GM12878 (cell line): Measurements from ENCODE around the gene PLXNA2. TPM values are rescaled to one million over a fixed set of nuclear protein-coding genes. Genes with fewer than 3 reads are reported as not detected.

Experiments
- ATAC-seq: fragments of 200-7000 bp; cut with Tn5 transposase; 3 replicates; pipeline ENCODE4 v1.9.1; 2020; ENCODE audit warnings: mild to moderate bottlenecking, moderate library complexity
- BruUV-seq: library from RNA; stranded (reverse); fragments of 400-500 nt; replicated peaks from 2 replicates; lab custom pipeline; 2021; lab: Mats Ljungman, UMichigan
- CTCF ChIA-PET: fragments of 300-600 bp; sonication (Branson Sonifier 250); formaldehyde crosslinking; extraction: SDS; loops from one replicate; lab custom pipeline; 2021; ENCODE audit warnings: inconsistent platforms; lab: Yijun Ruan, JAX
- POLR2A ChIA-PET: fragments of 350-600 bp; formaldehyde crosslinking; extraction: SDS; loops from one replicate; lab custom pipeline; 2021; ENCODE audit warnings: inconsistent platforms; lab: Charles Lee
- RAD21 ChIA-PET: fragments of 300-600 bp; sonication (Branson Sonifier 250); formaldehyde crosslinking; loops from one replicate; lab custom pipeline; 2023; ENCODE audit warnings: antibody characterized with exemption; ENCODE audit not compliant: unreplicated experiment; lab: Charles Lee
- SMC1A ChIA-PET: fragments of 300-600 bp; sonication (Branson Sonifier 250); formaldehyde crosslinking; loops from one replicate; lab custom pipeline; 2023; ENCODE audit not compliant: unreplicated experiment, uncharacterized antibody; lab: Charles Lee
- DNase-seq: peaks from one replicate; pipeline ENCODE4 v3.0.0-alpha.2; 2011; ENCODE audit warnings: low read depth, low spot score
- FAIRE-seq: peaks from 3 replicates; lab custom pipeline; 2011; peaks lifted over from hg19 to GRCh38; lab: Jason Lieb, UNC
- H2AFZ ChIP-seq: 2 replicates; pipeline ENCODE4 v1.6.0; 2011; ENCODE audit warnings: low read depth, low read length, control low read depth; ENCODE audit not compliant: control insufficient read depth
- H3K27ac ChIP-seq: 2 replicates; pipeline ENCODE4 v1.5.1; 2011; ENCODE audit warnings: control low read depth; ENCODE audit not compliant: control insufficient read depth, insufficient read depth
- H3K27me3 ChIP-seq, 2 experiments: replicated peaks in 1 of 2; 2 replicates each; pipeline versions ENCODE4 v1.6.0 to v1.6.1; 2011; ENCODE audit warnings: low read length in 1 of 2; ENCODE audit not compliant: control insufficient read depth in 2 of 2, insufficient read depth in 2 of 2
- H3K36me3 ChIP-seq, 2 experiments: 2 replicates each; pipeline ENCODE4 v1.5.1; 2011; ENCODE audit warnings: low read length in 1 of 2; ENCODE audit not compliant: control insufficient read depth in 2 of 2, insufficient read depth in 2 of 2
- H3K4me1 ChIP-seq: 2 replicates; pipeline ENCODE4 v1.6.1; 2011; ENCODE audit warnings: mild to moderate bottlenecking, low read length, moderate library complexity, mixed read lengths; ENCODE audit not compliant: control insufficient read depth, insufficient read depth
- H3K4me2 ChIP-seq: 2 replicates; pipeline ENCODE4 v1.6.0; 2011; ENCODE audit warnings: control low read depth; ENCODE audit not compliant: control insufficient read depth, insufficient read depth
- H3K4me3 ChIP-seq: fragments of 200-600 bp; sonication (generic); 2 replicates; pipeline ENCODE4 v1.5.1; 2016
- H3K79me2 ChIP-seq: 2 replicates; pipeline ENCODE4 v1.6.0; 2011; ENCODE audit warnings: low read length; ENCODE audit not compliant: control insufficient read depth, insufficient read depth
- H3K9ac ChIP-seq: 2 replicates; pipeline ENCODE4 v1.8.0; 2011; ENCODE audit warnings: low read length, control low read depth, mixed read lengths; ENCODE audit not compliant: control insufficient read depth, insufficient read depth
- H3K9me3 ChIP-seq: replicated peaks from 3 replicates; pipeline ENCODE4 v1.5.1; 2011; ENCODE audit warnings: mild to moderate bottlenecking, low read length; ENCODE audit not compliant: control insufficient read depth, insufficient read depth
- H4K20me1 ChIP-seq: 2 replicates; pipeline ENCODE4 v1.6.0; 2011; ENCODE audit not compliant: control insufficient read depth, insufficient read depth
- HDAC6 ChIP-seq: fragments of 200-600 bp; sonication (generic); IDR thresholded peaks from one replicate; pipeline ENCODE4 v1.8.0; 2017; ENCODE audit warnings: antibody characterized with exemption; ENCODE audit not compliant: unreplicated experiment
- PBX3 ChIP-seq: IDR thresholded peaks from 2 replicates; pipeline ENCODE4 v1.6.1; 2011; ENCODE audit warnings: mild to moderate bottlenecking, low read depth, low read length, moderate library complexity; ENCODE audit not compliant: insufficient replicate concordance
- SP1 ChIP-seq: IDR thresholded peaks from one replicate; pipeline ENCODE4 v1.6.1; 2011; ENCODE audit warnings: low read depth, low read length
- ZBTB4 ChIP-seq: fragments of 450-650 bp; formaldehyde crosslinking; IDR thresholded peaks from 2 replicates; pipeline ENCODE4 v1.4.0; 2022; ENCODE audit warnings: mild to moderate bottlenecking, moderate library complexity
- ZNF592 ChIP-seq: fragments of 450-650 bp; IDR thresholded peaks from 2 replicates; pipeline ENCODE4 v1.6.1; 2017; ENCODE audit warnings: mild to moderate bottlenecking, moderate library complexity
- ZZZ3 ChIP-seq: IDR thresholded peaks from 2 replicates; pipeline ENCODE4 v1.6.1; 2011; ENCODE audit warnings: low read depth; ENCODE audit not compliant: control insufficient read depth, insufficient read length
- WGBS: methylation state at CpG from one replicate; pipeline ENCODE4 v1.1.6; 2016; ENCODE audit warnings: low lambda C conversion rate; ENCODE audit not compliant: insufficient replicate concordance, insufficient coverage; ENCODE audit errors: missing lambda C conversion rate; 5-methylcytosine and 5-hydroxymethylcytosine counted together
- in situ Hi-C: fragments of 300-500 bp; cut with MboI; formaldehyde crosslinking; loops from 9 replicates; pipeline ENCODE4 v1.14.3; 2018; ENCODE audit warnings: mixed read lengths
- intact Hi-C: fragments of 100-400 bp; cut with micrococcal nuclease; formaldehyde crosslinking; loops from one replicate; pipeline ENCODE4 v1.14.2; 2022; ENCODE audit not compliant: unreplicated experiment
- polyA plus RNA-seq, 11 experiments: library from polyadenylated mRNA; depleted of rRNA in 4 of 11; unstranded in 6 of 11; stranded (reverse) in 5 of 11; fragments of >200 nt; fragmentation: Nextera tagmentation in 4 of 11; fragmentation: Illumina TruSeq in 1 of 11; extraction: Ambion mirVana in 4 of 11; extraction: Trizol in 1 of 11; gene quantifications; 1 replicate in 1 of 11; 2 replicates in 10 of 11; pipeline versions ENCODE4 v1.2.1 to v1.2.3, GENCODE V29; 2011 to 2016; ENCODE audit warnings: inconsistent platforms in 2 of 11, missing spikeins in 2 of 11, low read depth in 1 of 11
- total RNA-seq, 4 experiments: library from RNA; depleted of rRNA in 3 of 4; stranded (reverse); fragments of >200 nt in 3 of 4; fragmentation: Illumina TruSeq in 1 of 4; extraction: Trizol in 1 of 4; gene quantifications; 2 replicates each; pipeline versions ENCODE4 v1.2.1 to v1.2.3, GENCODE V29; 2013 to 2021
- TF ChIP-seq, protein P1 (sequence below): fragments of 150-350 bp; IDR thresholded peaks from 2 replicates; pipeline ENCODE4 v1.6.1; 2014; ENCODE audit warnings: mild to moderate bottlenecking, low read depth, low read length
- TF ChIP-seq, protein P2 (sequence below): fragments of 450-650 bp; IDR thresholded peaks from 2 replicates; pipeline ENCODE4 v1.6.1; 2017; ENCODE audit warnings: antibody characterized with exemption, mild to moderate bottlenecking, moderate library complexity

The PLXNA2 gene
- total and polyA plus RNA-seq, 10 of the 15 experiments (the other 5 are each of a cell fraction or from before 2014, with no cell fraction given) = under 0.01 to 0.08 (median 0.07) TPM; not detected in 4

- TF ChIP-seq, protein P1, sequence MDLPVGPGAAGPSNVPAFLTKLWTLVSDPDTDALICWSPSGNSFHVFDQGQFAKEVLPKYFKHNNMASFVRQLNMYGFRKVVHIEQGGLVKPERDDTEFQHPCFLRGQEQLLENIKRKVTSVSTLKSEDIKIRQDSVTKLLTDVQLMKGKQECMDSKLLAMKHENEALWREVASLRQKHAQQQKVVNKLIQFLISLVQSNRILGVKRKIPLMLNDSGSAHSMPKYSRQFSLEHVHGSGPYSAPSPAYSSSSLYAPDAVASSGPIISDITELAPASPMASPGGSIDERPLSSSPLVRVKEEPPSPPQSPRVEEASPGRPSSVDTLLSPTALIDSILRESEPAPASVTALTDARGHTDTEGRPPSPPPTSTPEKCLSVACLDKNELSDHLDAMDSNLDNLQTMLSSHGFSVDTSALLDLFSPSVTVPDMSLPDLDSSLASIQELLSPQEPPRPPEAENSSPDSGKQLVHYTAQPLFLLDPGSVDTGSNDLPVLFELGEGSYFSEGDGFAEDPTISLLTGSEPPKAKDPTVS = no peak
- TF ChIP-seq ZZZ3 (no peak), PBX3 (no peak), ZBTB4 (CRISPR knock-in tag) (no peak)
These were observed 11.9 kb upstream of the PLXNA2 start (continued) for GRCh38 chr1:208256091-208256490.

DNA sequence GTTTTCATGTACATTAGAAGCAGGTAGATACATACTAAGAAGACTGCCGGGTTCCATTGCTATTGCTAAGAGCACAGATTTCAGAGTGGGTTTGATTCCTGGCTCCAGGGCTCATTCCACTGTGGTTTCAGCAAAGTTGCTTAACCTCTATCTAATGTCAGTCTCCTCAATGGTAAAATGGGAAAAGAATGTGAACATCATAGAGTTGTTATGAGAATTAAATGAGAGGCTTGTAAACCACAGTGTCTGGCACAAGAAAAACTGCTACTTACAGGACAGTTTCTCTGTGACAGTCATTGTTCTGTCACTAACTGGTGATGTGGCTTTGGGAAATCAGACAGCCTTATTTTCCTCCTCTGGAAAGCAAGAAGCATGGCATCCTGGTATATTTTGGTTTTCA lies 10.7 kb upstream of the PLXNA2 start:
- no peak overlapping the region for H3K4me2 ChIP-seq
- ChIA-PET POLR2A (no interaction called here), SMC1A (no interaction called here), RAD21 (no interaction called here), CTCF (interaction anchor here (1.0 kb wide), 1 partner anchor 10 kb away, joined by 4 read pairs; no protein-coding TSS in a partner anchor)
- DNase-seq = no peak
- no peaks in the 10 kb centered on the region for H4K20me1 ChIP-seq
- H3K9me3 ChIP-seq = no peaks in the 10 kb centered on the region; the same call in 2 of the 3 replicates
- no peak for ATAC-seq
- no peaks in the 10 kb centered on the region; a peak in 4 of 4 replicates for H3K27me3 ChIP-seq
- no peak overlapping the region for H2AFZ ChIP-seq
- no TSS peak for BruUV-seq
- intact Hi-C loops = no loop called here
- no peak for FAIRE-seq
- H3K4me1 ChIP-seq = no peaks in the 10 kb centered on the region
- H3K9ac ChIP-seq = no peak overlapping the region
- H3K79me2 ChIP-seq = no peaks in the 10 kb centered on the region
- H3K36me3 ChIP-seq = no peaks in the 10 kb centered on the region
- in situ Hi-C loops = no loop called here
- H3K4me3 ChIP-seq = no peak overlapping the region
- 77% methylated on average over 1 of the region's 1 CpG for WGBS
- no peak overlapping the region for H3K27ac ChIP-seq
- TF ChIP-seq, protein P2, sequence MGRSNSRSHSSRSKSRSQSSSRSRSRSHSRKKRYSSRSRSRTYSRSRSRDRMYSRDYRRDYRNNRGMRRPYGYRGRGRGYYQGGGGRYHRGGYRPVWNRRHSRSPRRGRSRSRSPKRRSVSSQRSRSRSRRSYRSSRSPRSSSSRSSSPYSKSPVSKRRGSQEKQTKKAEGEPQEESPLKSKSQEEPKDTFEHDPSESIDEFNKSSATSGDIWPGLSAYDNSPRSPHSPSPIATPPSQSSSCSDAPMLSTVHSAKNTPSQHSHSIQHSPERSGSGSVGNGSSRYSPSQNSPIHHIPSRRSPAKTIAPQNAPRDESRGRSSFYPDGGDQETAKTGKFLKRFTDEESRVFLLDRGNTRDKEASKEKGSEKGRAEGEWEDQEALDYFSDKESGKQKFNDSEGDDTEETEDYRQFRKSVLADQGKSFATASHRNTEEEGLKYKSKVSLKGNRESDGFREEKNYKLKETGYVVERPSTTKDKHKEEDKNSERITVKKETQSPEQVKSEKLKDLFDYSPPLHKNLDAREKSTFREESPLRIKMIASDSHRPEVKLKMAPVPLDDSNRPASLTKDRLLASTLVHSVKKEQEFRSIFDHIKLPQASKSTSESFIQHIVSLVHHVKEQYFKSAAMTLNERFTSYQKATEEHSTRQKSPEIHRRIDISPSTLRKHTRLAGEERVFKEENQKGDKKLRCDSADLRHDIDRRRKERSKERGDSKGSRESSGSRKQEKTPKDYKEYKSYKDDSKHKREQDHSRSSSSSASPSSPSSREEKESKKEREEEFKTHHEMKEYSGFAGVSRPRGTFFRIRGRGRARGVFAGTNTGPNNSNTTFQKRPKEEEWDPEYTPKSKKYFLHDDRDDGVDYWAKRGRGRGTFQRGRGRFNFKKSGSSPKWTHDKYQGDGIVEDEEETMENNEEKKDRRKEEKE = no peak
- TF ChIP-seq ZNF592 (no peak), HDAC6 (no peak), SP1 (no peak)
